Smooth muscle cell (in vitro differentiated cells): ENCODE results near the gene PXK. TPM values are rescaled to one million over a fixed set of nuclear protein-coding genes. Genes with fewer than 3 reads are reported as not detected.

Experiments used
- DNase-seq: peaks from one replicate; lab custom pipeline; 2025; ENCODE audit not compliant: unreplicated experiment; lab: John Stamatoyannopoulos, UW
- H2AFZ ChIP-seq: fragments of 200-600 bp; sonication (generic); 2 replicates; pipeline ENCODE4 v1.6.0; 2016; ENCODE audit warnings: antibody characterized with exemption, low read depth, mild to moderate bottlenecking
- H3F3A ChIP-seq: fragments of 200-600 bp; sonication (generic); 2 replicates; pipeline ENCODE4 v1.6.0; 2017; ENCODE audit warnings: antibody characterized with exemption, low read depth
- H3K27ac ChIP-seq: fragments of 200-600 bp; sonication (generic); 2 replicates; pipeline ENCODE4 v1.5.1; 2016; ENCODE audit warnings: low read depth, mild to moderate bottlenecking
- H3K27me3 ChIP-seq: fragments of 200-600 bp; sonication (generic); 2 replicates; pipeline ENCODE4 v1.6.1; 2016; ENCODE audit warnings: low read depth, mild to moderate bottlenecking
- H3K36me3 ChIP-seq: fragments of 200-600 bp; sonication (generic); 2 replicates; pipeline ENCODE4 v1.5.1; 2016; ENCODE audit warnings: low read depth
- H3K4me1 ChIP-seq: fragments of 200-600 bp; sonication (generic); 2 replicates; pipeline ENCODE4 v1.5.1; 2016; ENCODE audit warnings: low read depth
- H3K4me2 ChIP-seq: fragments of 200-600 bp; sonication (generic); 2 replicates; pipeline ENCODE4 v1.6.0; 2016; ENCODE audit warnings: mild to moderate bottlenecking
- H3K4me3 ChIP-seq: fragments of 200-600 bp; sonication (generic); 2 replicates; pipeline ENCODE4 v1.5.1; 2016; ENCODE audit warnings: mild to moderate bottlenecking
- H3K79me2 ChIP-seq: fragments of 200-600 bp; sonication (generic); 2 replicates; pipeline ENCODE4 v1.6.0; 2016; ENCODE audit warnings: low read depth, mild to moderate bottlenecking
- H3K9ac ChIP-seq: fragments of 200-600 bp; sonication (generic); 2 replicates; pipeline ENCODE4 v1.6.0; 2016; ENCODE audit warnings: low read depth
- H3K9me3 ChIP-seq: fragments of 200-600 bp; sonication (generic); replicated peaks from 2 replicates; pipeline ENCODE4 v1.5.1; 2016; ENCODE audit warnings: low read depth
- H4K20me1 ChIP-seq: fragments of 200-600 bp; sonication (generic); 2 replicates; pipeline ENCODE4 v1.6.0; 2016; ENCODE audit warnings: low read depth
- WGBS: methylation state at CpG from one replicate; pipeline ENCODE4 v1.1.7; 2016; ENCODE audit warnings: low lambda C conversion rate; 5-methylcytosine and 5-hydroxymethylcytosine counted together
- polyA plus RNA-seq: library from polyadenylated mRNA; unstranded; fragments of >200 nt; fragmentation: Nextera tagmentation; extraction: Ambion mirVana; gene quantifications from 2 replicates; pipeline ENCODE4 v1.2.1, GENCODE V29; 2016
- total RNA-seq: library from RNA; depleted of rRNA; stranded (reverse); fragments of >200 nt; gene quantifications from 2 replicates; pipeline ENCODE4 v1.2.3, GENCODE V29; 2014
- TF ChIP-seq, protein P1 (sequence below): fragments of 200-600 bp; sonication (generic); IDR thresholded peaks from 2 replicates; pipeline ENCODE4 v1.5.1; 2017; ENCODE audit warnings: borderline replicate concordance, mild to moderate bottlenecking, antibody characterized with exemption; ENCODE audit not compliant: insufficient read depth, poor library complexity, severe bottlenecking

The PXK gene
- total and polyA plus RNA-seq, 2 experiments from 2014 or later, result 23.8 to 30.5 TPM

DNA sequence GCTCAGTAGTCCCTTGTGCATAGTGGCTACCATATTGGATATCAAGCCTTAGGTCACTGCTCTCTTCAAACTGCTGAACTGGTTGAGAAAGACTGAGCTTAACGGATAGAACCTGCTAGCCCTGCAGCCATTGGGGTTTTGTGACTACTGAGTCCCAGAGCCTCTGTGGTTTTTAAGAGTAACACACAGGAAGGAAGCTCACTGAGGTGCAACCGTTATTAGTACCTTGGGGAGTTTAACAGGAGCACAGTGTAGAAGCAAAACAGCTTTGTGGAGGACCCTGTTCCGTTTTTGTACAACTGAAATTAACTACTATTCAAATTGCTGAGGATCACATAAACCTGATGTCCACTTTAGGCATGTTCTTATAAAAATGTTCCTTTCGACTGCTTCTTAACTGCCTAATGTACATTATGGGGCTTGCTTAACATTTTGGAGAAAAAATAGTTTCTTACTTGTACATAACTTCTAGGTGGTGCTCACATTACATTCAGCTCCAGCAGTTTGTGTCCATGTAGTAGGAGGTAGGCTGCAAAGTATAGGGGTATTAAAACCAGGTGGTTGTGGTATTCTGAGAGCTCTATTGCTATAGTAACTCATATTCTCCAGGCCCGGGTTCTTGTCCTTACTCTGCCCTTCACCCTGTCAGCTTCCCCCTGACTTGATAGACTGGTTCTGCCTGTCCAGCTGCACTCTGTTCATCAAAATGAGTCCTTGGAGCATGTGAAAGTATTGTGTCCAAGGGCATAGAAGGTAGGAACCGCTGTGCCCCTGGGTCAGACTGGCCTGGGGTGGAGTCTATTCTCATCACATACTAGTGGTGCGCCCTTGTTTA lies 17.3 kb downstream of the PXK start:
- Histone ChIP-seq H3K9ac (no peak overlapping the region), H2AFZ (no peak overlapping the region), H3K4me2 (peak overlapping the region; percentile 48), H3K27ac (no peak overlapping the region), H4K20me1 (peaks cover 27% of the 10 kb centered on the region), H3K4me1 (peaks cover 6% of the 10 kb centered on the region), H3K9me3 (no peaks in the 10 kb centered on the region), H3K27me3 (no peaks in the 10 kb centered on the region), H3K36me3 (no peaks in the 10 kb centered on the region), H3K79me2 (peaks cover 64% of the 10 kb centered on the region), H3F3A (no peaks in the 10 kb centered on the region), H3K4me3 (no peak overlapping the region)
- TF ChIP-seq, protein P1, sequence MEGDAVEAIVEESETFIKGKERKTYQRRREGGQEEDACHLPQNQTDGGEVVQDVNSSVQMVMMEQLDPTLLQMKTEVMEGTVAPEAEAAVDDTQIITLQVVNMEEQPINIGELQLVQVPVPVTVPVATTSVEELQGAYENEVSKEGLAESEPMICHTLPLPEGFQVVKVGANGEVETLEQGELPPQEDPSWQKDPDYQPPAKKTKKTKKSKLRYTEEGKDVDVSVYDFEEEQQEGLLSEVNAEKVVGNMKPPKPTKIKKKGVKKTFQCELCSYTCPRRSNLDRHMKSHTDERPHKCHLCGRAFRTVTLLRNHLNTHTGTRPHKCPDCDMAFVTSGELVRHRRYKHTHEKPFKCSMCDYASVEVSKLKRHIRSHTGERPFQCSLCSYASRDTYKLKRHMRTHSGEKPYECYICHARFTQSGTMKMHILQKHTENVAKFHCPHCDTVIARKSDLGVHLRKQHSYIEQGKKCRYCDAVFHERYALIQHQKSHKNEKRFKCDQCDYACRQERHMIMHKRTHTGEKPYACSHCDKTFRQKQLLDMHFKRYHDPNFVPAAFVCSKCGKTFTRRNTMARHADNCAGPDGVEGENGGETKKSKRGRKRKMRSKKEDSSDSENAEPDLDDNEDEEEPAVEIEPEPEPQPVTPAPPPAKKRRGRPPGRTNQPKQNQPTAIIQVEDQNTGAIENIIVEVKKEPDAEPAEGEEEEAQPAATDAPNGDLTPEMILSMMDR, result no peak
- WGBS, result 88% methylated on average over 7 of the region's 7 CpGs
- DNase-seq, result no peak

DNA sequence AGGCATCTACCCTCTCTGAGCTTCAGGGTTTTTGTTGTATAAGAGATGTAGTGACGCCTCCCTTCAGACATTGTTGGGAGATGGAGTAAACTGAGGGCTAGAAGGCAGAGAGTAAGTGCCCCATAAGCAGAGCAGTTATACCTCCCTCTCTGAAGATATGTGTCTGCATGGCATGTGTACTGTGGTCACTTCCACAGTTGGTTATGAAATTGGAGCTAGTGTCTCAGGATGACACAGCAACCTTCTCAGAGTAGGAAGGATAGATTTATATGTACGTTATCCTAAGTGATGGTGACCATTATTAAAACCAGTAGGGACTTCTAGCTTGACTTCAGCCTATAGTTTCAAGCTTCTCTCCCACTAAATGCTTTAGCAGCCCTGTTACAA lies 17.9 kb downstream of the PXK start:
- peak overlapping the region; percentile 48 for H3K4me2 ChIP-seq
- peaks cover 6% of the 10 kb centered on the region for H3K4me1 ChIP-seq
- H2AFZ ChIP-seq, result no peak overlapping the region
- H3K9me3 ChIP-seq, result no peaks in the 10 kb centered on the region
- TF ChIP-seq, protein P1, result no peak
- no peaks in the 10 kb centered on the region for H3F3A ChIP-seq
- H4K20me1 ChIP-seq, result peaks cover 30% of the 10 kb centered on the region
- H3K36me3 ChIP-seq, result no peaks in the 10 kb centered on the region
- DNase-seq, result no peak
- peaks cover 61% of the 10 kb centered on the region for H3K79me2 ChIP-seq
- 82% methylated on average over 2 of the region's 2 CpGs for WGBS
- no peaks in the 10 kb centered on the region for H3K27me3 ChIP-seq
- H3K9ac ChIP-seq, result no peak overlapping the region
- peak overlapping the region; percentile 35 for H3K27ac ChIP-seq
- H3K4me3 ChIP-seq, result no peak overlapping the region

DNA sequence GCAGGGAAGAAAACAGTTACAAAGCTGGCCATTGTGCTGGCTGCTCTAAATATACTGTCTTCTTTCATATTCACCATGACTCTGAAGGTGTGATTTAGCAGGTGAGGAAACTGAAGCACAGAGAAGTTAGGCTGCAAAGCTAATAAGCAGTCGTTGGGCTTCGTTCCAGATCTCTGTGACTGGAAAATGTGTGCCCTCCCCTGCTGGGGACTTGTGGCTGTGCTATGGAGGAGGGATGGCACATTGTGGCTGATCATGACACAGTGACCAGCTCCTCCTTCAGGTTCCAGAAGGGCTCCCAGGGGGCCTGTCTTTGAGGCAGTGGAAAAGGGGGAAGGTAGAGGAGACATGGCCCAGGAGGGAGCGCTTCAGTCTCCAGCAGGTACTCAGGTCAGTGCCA lies 19.2 kb downstream of the PXK start:
- Histone ChIP-seq H3K79me2 (peaks cover 59% of the 10 kb centered on the region), H3K27ac (no peak overlapping the region)
- WGBS, result 75% methylated on average over 3 of the region's 3 CpGs

More for the DNA sequence above, 19.2 kb downstream of the PXK start:
- H3K36me3 ChIP-seq, result no peaks in the 10 kb centered on the region
- H3F3A ChIP-seq, result no peaks in the 10 kb centered on the region
- H3K9ac ChIP-seq, result no peak overlapping the region
- H3K27me3 ChIP-seq, result no peaks in the 10 kb centered on the region
- no peak overlapping the region for H3K4me2 ChIP-seq
- TF ChIP-seq, protein P1, result no peak
- peaks cover 6% of the 10 kb centered on the region for H3K4me1 ChIP-seq
- no peaks in the 10 kb centered on the region for H3K9me3 ChIP-seq
- no peak overlapping the region for H2AFZ ChIP-seq
- DNase-seq, result no peak
- no peak overlapping the region for H3K4me3 ChIP-seq
- peaks cover 39% of the 10 kb centered on the region for H4K20me1 ChIP-seq
